ENCODE measurements around the gene RCE1.

DNA sequence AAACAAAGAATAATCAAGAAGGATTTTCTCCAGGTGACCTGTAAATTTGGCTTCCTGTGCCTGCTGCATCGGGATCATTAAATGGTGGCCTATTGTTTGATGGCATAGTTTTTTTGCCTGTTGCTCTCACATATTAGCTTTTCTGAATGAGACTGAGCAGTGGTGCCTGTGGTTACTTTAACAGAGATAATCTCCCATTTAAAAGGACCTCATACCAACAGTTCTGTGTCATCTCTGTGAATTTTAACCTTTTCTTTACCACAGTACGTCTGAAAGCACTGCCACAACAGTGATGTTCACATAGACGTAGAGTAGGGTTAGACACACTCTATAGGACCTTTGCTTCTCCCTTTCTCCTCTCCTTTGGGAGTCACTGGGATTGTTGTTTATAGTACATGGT lies 22.9 kb upstream of the RCE1 start:
- no peak for TF ChIP-seq EZH2 (IDR thresholded peaks at IDR 0.05; ENCODE audit: borderline replicate concordance, low read length)
- TF ChIP-seq, protein P1, sequence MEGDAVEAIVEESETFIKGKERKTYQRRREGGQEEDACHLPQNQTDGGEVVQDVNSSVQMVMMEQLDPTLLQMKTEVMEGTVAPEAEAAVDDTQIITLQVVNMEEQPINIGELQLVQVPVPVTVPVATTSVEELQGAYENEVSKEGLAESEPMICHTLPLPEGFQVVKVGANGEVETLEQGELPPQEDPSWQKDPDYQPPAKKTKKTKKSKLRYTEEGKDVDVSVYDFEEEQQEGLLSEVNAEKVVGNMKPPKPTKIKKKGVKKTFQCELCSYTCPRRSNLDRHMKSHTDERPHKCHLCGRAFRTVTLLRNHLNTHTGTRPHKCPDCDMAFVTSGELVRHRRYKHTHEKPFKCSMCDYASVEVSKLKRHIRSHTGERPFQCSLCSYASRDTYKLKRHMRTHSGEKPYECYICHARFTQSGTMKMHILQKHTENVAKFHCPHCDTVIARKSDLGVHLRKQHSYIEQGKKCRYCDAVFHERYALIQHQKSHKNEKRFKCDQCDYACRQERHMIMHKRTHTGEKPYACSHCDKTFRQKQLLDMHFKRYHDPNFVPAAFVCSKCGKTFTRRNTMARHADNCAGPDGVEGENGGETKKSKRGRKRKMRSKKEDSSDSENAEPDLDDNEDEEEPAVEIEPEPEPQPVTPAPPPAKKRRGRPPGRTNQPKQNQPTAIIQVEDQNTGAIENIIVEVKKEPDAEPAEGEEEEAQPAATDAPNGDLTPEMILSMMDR (conservative IDR thresholded peaks at IDR 0.05 in 1 of 2, IDR thresholded peaks at IDR 0.05 in 1 of 2; ENCODE audit: extremely low read depth in 1 of 2, insufficient read depth in 1 of 2, low read depth in 1 of 2, low read length in 2 of 2) = no peak

Measured in mammary epithelial cell (primary cell).